SU-DHL-6 (cell line): Measurements from ENCODE around the gene METAP1.

Experiments
- EZH2phosphoT487 ChIP-seq: fragments of 200-600 bp; sonication (generic), shearing (Covaris generic); conservative IDR thresholded peaks from 2 replicates; pipeline ENCODE4 v1.6.1; 2018; ENCODE audit warnings: mild to moderate bottlenecking, antibody characterized with exemption, low read length, moderate library complexity, mixed read lengths
- TF ChIP-seq, protein P1 (sequence below): fragments of 200-600 bp; sonication (generic); IDR thresholded peaks from one replicate; pipeline ENCODE4 v1.5.1; 2017; ENCODE audit warnings: antibody characterized with exemption, mild to moderate bottlenecking, low read length, moderate library complexity; ENCODE audit not compliant: insufficient read depth, poor library complexity, severe bottlenecking

DNA sequence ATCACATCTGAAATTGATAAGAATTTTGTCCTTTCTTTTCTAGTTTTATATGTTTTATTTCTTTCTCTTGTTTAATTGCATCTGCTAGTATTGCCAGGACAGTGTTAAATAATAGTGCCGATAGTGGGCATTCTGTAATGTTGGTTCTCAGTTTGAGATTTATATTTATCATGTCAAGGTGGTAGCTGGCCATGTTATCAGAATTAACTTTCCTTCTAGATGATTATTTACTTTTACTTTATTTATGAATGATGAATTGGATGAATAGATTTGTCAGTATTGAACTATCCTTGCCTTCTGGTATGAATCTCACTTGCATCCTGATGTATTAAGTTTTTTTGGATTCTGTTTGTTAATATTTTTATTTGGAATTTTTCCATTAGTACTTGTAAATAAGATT lies 42.7 kb downstream of the METAP1 start:
- TF ChIP-seq, protein P1, sequence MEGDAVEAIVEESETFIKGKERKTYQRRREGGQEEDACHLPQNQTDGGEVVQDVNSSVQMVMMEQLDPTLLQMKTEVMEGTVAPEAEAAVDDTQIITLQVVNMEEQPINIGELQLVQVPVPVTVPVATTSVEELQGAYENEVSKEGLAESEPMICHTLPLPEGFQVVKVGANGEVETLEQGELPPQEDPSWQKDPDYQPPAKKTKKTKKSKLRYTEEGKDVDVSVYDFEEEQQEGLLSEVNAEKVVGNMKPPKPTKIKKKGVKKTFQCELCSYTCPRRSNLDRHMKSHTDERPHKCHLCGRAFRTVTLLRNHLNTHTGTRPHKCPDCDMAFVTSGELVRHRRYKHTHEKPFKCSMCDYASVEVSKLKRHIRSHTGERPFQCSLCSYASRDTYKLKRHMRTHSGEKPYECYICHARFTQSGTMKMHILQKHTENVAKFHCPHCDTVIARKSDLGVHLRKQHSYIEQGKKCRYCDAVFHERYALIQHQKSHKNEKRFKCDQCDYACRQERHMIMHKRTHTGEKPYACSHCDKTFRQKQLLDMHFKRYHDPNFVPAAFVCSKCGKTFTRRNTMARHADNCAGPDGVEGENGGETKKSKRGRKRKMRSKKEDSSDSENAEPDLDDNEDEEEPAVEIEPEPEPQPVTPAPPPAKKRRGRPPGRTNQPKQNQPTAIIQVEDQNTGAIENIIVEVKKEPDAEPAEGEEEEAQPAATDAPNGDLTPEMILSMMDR = no peak
- no peak for TF ChIP-seq EZH2phosphoT487
